Esophagus squamous epithelium (tissue), 4 donors: ENCODE data around the gene PCAT7.

Experiments used
- CTCF ChIP-seq, 6 experiments: fragments of 450-650 bp in 4 of 6; fragments of 200-600 bp in 2 of 6; sonication (generic) in 2 of 6; IDR thresholded peaks; one replicate each; pipeline ENCODE4 v1.5.1; 2016 to 2019; ENCODE audit warnings: antibody characterized with exemption in 6 of 6, mild to moderate bottlenecking in 4 of 6, moderate library complexity in 4 of 6
- POLR2A ChIP-seq, 4 donors: fragments of 450-650 bp; IDR thresholded peaks; one replicate each; pipeline ENCODE4 v1.6.1; 2017; ENCODE audit warnings: antibody characterized with exemption in 4 of 4, mild to moderate bottlenecking in 4 of 4, moderate library complexity in 3 of 4

GRCh38 chr9:94534901-94535300, 20.0 kb upstream of the PCAT7 start:
- TF ChIP-seq CTCF (IDR thresholded peaks at IDR 0.05) (no peak), POLR2A (IDR thresholded peaks at IDR 0.05) (no peak)
